WI38 (cell line): Measurements from ENCODE around the gene GIMAP1.

Experiments used
- H3K4me3 ChIP-seq: 2 replicates; pipeline ENCODE4 v1.5.1; 2011; ENCODE audit warnings: low read depth, mild to moderate bottlenecking, control low read depth, low read length
- CTCF ChIP-seq: IDR thresholded peaks from 2 replicates; pipeline ENCODE4 v1.5.1; 2012; ENCODE audit warnings: low read depth, mild to moderate bottlenecking, control low read depth, low read length

The GIMAP1 gene

GRCh38 chr7:150744041-150744656 is 27.7 kb downstream of the GIMAP1 start:
- H3K4me3 ChIP-seq, result no peak overlapping the region
- TF ChIP-seq CTCF, result no peak

GRCh38 chr7:150745086-150745485 is 28.7 kb downstream of the GIMAP1 start:
- TF ChIP-seq CTCF, result no peak
- H3K4me3 ChIP-seq, result no peak overlapping the region

GRCh38 chr7:150745876-150746275 is 29.5 kb downstream of the GIMAP1 start:
- no peak for TF ChIP-seq CTCF
- no peak overlapping the region for H3K4me3 ChIP-seq

- no peak overlapping the region for H3K4me3 ChIP-seq
- TF ChIP-seq CTCF, result no peak
These were observed 30.5 kb downstream of the GIMAP1 start for GRCh38 chr7:150746921-150747320.

GRCh38 chr7:150748376-150748775 is 32.0 kb downstream of the GIMAP1 start:
- no peak for TF ChIP-seq CTCF

GRCh38 chr7:150751702-150752101 is 35.3 kb downstream of the GIMAP1 start:
- H3K4me3 ChIP-seq, result no peak overlapping the region
- no peak for TF ChIP-seq CTCF

More at GRCh38 chr7:150748376-150748775, 32.0 kb downstream of the GIMAP1 start:
- no peak overlapping the region for H3K4me3 ChIP-seq

- no peak for TF ChIP-seq CTCF
These were observed 36.8 kb downstream of the GIMAP1 start for GRCh38 chr7:150753239-150753638.

More at GRCh38 chr7:150753239-150753638, 36.8 kb downstream of the GIMAP1 start:
- no peak overlapping the region for H3K4me3 ChIP-seq
